ENCODE data around the gene FCN1. TPM values are rescaled to one million over a fixed set of nuclear protein-coding genes. Genes with fewer than 3 reads are reported as not detected.
"Not testable (repeated sequence)": the region's sequence is repeated elsewhere in the genome, so short reads cannot be mapped to it uniquely, and the experiment has no call there.

FCN1 gene
- total RNA-seq, 1 donor from 2014 or later: not detected

DNA sequence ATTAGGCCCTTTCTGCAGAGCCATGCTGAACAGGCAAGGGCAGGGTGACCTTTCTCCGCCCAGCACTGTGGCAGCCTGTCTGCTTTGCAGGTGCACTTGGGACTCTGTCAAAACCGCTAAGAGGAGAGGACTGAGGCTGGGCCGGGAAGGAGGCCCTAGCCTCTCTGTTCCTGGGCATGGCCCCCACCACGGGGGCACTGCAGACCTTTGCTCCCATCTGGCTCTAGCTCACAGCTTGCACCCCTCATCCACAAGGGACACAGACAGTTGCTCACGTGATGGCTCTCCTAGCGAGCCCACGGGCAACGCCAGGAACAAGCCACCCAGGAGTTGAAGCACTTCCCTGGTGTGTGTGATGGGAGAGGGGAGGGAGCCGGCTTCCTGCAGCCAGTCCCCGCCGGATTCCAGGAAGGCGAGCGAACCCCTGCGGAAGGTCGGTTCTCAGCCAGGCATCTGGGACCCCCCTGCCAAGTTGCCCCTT is 43.0 kb upstream of the FCN1 start:
- TF ChIP-seq CTCF (IDR thresholded peaks at IDR 0.05; ENCODE audit: insufficient read depth, low read length, severe bottlenecking): no peak
- DNase-seq (ENCODE audit: low read depth): no peak
- no peaks in the 10 kb centered on the region for H3K27me3 ChIP-seq (ENCODE audit: control insufficient read depth, insufficient read depth, low read length)
- no peak for FAIRE-seq
- H3K4me3 ChIP-seq (ENCODE audit: low read depth, low read length): no peak overlapping the region
- no peaks in the 10 kb centered on the region for H3K36me3 ChIP-seq (ENCODE audit: control insufficient read depth, insufficient read depth, low read length)

DNA sequence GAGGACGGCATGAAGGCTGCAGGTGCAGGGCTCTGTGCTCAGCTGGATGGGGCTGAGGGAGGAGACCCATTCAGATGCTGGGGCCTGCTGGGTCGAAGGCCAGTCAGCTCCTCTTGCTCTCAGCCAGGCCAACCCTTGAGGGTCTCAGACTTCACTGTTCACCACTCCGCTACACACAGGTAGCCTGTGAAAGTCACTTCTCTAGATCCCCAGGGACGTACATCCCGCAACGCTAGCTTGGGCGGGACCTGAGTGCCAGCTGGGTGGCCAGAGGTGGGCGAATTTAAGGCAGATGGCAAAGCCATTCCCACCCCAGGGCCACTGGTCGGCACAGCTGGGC is 42.2 kb upstream of the FCN1 start:
- no peak for DNase-seq (ENCODE audit: low read depth)
- H3K27me3 ChIP-seq (ENCODE audit: control insufficient read depth, insufficient read depth, low read length): no peaks in the 10 kb centered on the region

GRCh38 chr9:134959126-134959970 is 41.6 kb upstream of the FCN1 start:
- Histone ChIP-seq H3K27me3 (ENCODE audit: control insufficient read depth, insufficient read depth, low read length) (no peaks in the 10 kb centered on the region), H3K36me3 (ENCODE audit: control insufficient read depth, insufficient read depth, low read length) (no peaks in the 10 kb centered on the region), H3K4me3 (ENCODE audit: low read depth, low read length) (no peak overlapping the region)
- DNase-seq (ENCODE audit: low read depth) (no peak), FAIRE-seq (no peak)
- no peak for TF ChIP-seq CTCF (IDR thresholded peaks at IDR 0.05; ENCODE audit: insufficient read depth, low read length, severe bottlenecking)

More for the DNA sequence above, 42.2 kb upstream of the FCN1 start:
- TF ChIP-seq CTCF (IDR thresholded peaks at IDR 0.05; ENCODE audit: insufficient read depth, low read length, severe bottlenecking): no peak
- H3K36me3 ChIP-seq (ENCODE audit: control insufficient read depth, insufficient read depth, low read length): no peaks in the 10 kb centered on the region
- no peak for FAIRE-seq
- H3K4me3 ChIP-seq (ENCODE audit: low read depth, low read length): no peak overlapping the region

DNA sequence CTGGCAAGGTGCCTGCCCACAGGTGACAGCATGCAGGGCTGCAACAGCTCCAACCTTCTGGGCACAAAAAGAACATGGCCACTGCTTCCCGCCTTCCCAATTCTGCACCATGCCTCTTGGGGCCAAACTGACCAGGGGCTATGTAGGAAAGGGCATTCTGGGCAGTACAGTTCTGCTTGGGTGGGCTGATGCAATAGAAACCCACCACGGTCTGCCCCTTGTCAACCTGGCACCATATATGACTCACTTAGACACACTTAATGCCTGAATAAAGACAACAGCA is 40.2 kb upstream of the FCN1 start:
- DNase-seq (ENCODE audit: low read depth) (no peak), FAIRE-seq (no peak)
- H3K4me3 ChIP-seq (ENCODE audit: low read depth, low read length): no peak overlapping the region
- TF ChIP-seq CTCF (IDR thresholded peaks at IDR 0.05; ENCODE audit: insufficient read depth, low read length, severe bottlenecking): no peak
- H3K36me3 ChIP-seq (ENCODE audit: control insufficient read depth, insufficient read depth, low read length): no peaks in the 10 kb centered on the region
- no peaks in the 10 kb centered on the region for H3K27me3 ChIP-seq (ENCODE audit: control insufficient read depth, insufficient read depth, low read length)

DNA sequence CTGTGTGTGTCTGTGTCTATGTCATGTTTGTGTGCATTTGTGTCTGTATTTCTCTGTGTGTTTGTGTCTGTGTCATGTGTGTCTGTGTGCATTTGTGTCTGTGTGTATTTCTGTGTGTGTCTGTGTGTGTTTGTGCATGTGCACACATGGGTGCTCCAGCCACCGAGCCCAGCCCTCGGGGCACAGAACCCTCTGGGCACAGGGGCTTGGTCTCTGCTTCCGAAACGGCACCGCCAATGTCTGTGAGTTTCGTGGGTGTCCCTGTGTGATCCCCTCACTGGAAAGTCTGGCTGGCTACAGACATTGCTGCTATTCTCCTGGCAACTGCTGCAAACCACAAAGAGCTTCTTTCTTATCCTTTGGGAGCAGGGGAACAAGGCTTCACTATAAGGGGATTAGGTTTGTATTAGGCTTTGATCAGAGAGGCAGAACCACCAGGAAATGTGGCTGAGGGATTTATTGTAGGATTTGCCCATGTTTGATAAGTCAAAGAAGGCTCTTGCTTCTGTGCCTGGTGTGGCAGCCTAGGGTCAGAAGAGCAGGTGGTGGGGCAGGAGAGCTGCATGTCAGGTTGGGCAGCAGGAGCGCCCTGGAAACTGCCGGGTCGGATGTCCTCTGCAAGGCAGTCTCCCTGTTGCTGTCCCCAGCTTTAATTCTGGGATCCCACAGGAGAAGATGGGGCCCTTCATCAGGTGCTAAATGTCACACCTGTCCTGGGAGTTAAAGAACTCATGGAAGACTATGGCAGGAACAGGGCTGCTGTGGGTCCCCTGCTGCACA is 39.6 kb upstream of the FCN1 start:
- no peak overlapping the region for H3K4me3 ChIP-seq (ENCODE audit: low read depth, low read length)
- no peaks in the 10 kb centered on the region for H3K36me3 ChIP-seq (ENCODE audit: control insufficient read depth, insufficient read depth, low read length)
- no peak for DNase-seq (ENCODE audit: low read depth)
- H3K27me3 ChIP-seq (ENCODE audit: control insufficient read depth, insufficient read depth, low read length): no peaks in the 10 kb centered on the region
- no peak for FAIRE-seq
- TF ChIP-seq CTCF (IDR thresholded peaks at IDR 0.05; ENCODE audit: insufficient read depth, low read length, severe bottlenecking): no peak

DNA sequence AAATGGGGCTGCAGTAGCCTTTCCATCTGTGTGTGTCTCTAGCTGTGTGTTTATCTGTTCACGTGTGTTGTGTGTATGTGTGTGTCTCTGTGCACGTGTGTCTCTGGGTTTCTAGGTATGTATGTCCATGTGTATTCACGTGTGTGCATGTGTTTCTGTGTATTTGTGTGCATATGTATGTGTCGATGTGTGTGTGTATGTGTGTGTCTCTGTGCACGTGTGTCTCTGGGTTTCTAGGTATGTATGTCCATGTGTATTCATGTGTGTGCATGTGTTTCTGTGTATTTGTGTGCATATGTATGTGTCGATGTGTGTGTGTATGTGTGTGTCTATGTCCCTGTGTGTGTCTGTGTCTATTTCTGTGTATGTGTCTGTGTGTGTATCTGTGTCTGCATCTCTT is 38.7 kb upstream of the FCN1 start:
- DNase-seq (ENCODE audit: low read depth); H3K27me3 ChIP-seq (ENCODE audit: control insufficient read depth, insufficient read depth, low read length); H3K4me3 ChIP-seq (ENCODE audit: low read depth, low read length); H3K36me3 ChIP-seq (ENCODE audit: control insufficient read depth, insufficient read depth, low read length): not testable (repeated sequence)
- peak; percentile 96 for FAIRE-seq
